Measurements from ENCODE around the gene STPG4. TPM values are rescaled to one million over a fixed set of nuclear protein-coding genes. Genes with fewer than 3 reads are reported as not detected.

STPG4 gene
- total RNA-seq, 1 donor from 2014 or later, result 2.9 TPM

DNA sequence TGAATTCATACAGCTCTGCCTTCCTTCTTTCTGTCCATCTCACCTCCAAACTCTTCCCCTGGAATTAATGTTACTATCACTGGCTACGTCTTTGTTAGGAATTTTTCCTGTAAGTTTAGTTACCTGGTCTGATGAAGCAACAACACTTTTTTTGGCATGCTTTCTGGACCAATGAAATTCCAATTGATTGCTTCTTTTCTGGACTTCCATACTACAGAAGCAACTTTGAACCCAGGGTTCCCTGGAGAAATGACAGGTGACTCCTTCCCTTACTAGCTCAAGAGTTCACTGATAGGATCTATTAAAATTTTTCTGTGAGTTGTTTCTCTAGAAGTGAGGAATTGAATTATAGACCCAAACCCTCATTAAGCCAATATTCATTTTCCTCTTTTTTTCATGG, 41.4 kb upstream of the STPG4 start:
- intact Hi-C loops (cut with DNase I), result no loop called here
- DNase-seq (ENCODE audit: extremely low spot score in 2 of 2), result no peak

DNA sequence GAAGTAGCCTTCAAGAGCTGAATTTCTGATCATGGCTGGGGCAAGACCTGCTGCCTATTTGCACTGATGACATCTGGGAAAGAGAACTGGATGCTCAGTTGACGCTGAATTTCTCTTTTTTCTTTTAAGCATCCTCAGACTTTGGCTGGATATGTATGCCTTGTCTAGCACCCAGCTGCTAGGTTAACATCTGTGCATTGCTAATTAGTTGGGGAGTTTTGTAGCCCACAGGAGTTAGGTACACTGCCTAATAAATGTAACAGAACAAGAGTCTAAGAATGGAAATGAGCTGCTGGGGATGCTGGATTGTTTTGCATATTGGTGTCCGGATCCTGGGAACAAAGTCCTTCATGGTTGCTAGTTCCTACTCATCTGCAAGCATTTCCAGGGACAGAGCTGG, 40.9 kb upstream of the STPG4 start:
- DNase-seq (ENCODE audit: extremely low spot score in 2 of 2), result no peak
- Histone ChIP-seq H3K27me3 (no peaks in the 10 kb centered on the region), H3K4me3 (no peak overlapping the region), H3K27ac (no peak overlapping the region), H3K36me3 (no peaks in the 10 kb centered on the region), H3K4me1 (no peaks in the 10 kb centered on the region), H3K9me3 (no peaks in the 10 kb centered on the region)
- intact Hi-C loops (cut with DNase I), result no loop called here
- TF ChIP-seq, protein P1, sequence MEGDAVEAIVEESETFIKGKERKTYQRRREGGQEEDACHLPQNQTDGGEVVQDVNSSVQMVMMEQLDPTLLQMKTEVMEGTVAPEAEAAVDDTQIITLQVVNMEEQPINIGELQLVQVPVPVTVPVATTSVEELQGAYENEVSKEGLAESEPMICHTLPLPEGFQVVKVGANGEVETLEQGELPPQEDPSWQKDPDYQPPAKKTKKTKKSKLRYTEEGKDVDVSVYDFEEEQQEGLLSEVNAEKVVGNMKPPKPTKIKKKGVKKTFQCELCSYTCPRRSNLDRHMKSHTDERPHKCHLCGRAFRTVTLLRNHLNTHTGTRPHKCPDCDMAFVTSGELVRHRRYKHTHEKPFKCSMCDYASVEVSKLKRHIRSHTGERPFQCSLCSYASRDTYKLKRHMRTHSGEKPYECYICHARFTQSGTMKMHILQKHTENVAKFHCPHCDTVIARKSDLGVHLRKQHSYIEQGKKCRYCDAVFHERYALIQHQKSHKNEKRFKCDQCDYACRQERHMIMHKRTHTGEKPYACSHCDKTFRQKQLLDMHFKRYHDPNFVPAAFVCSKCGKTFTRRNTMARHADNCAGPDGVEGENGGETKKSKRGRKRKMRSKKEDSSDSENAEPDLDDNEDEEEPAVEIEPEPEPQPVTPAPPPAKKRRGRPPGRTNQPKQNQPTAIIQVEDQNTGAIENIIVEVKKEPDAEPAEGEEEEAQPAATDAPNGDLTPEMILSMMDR (IDR thresholded peaks at IDR 0.05), result no peak
- no peak for TF ChIP-seq POLR2A (IDR thresholded peaks at IDR 0.05)
- TF ChIP-seq POLR2AphosphoS5 (IDR thresholded peaks at IDR 0.05; ENCODE audit: insufficient read depth in 1 of 2, low read depth in 1 of 2), result no peak

More for the DNA sequence above, 41.4 kb upstream of the STPG4 start:
- Histone ChIP-seq H3K36me3 (no peaks in the 10 kb centered on the region), H3K4me1 (no peaks in the 10 kb centered on the region), H3K27ac (no peak overlapping the region), H3K9me3 (no peaks in the 10 kb centered on the region), H3K27me3 (no peaks in the 10 kb centered on the region), H3K4me3 (no peak overlapping the region)
- TF ChIP-seq, protein P1 (IDR thresholded peaks at IDR 0.05), result no peak
- no peak for TF ChIP-seq POLR2A (IDR thresholded peaks at IDR 0.05)
- no peak for TF ChIP-seq POLR2AphosphoS5 (IDR thresholded peaks at IDR 0.05; ENCODE audit: insufficient read depth in 1 of 2, low read depth in 1 of 2)

DNA sequence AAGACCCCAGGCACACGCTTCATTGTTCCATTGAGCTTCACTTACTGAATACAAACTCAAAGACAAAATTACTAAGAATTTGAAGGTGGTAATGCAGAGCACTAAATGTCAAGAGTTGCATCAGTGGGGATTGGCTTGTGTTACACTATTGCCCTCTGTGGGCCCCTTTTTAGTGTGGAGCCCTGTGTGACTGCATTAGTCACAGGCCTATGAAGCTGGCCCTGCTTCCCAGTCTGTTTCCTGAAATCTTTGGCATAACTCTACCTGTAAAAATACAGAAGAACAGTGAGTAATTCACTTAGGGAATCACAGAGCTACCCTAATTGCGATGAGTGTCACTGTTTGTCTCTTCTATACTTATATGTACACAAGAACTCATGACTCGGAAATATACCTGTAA, 40.0 kb upstream of the STPG4 start:
- H3K27me3 ChIP-seq, result no peaks in the 10 kb centered on the region
- H3K4me1 ChIP-seq, result no peaks in the 10 kb centered on the region
- no peak for TF ChIP-seq POLR2A (IDR thresholded peaks at IDR 0.05)
- TF ChIP-seq, protein P1 (IDR thresholded peaks at IDR 0.05), result no peak
- no peak for TF ChIP-seq POLR2AphosphoS5 (IDR thresholded peaks at IDR 0.05; ENCODE audit: insufficient read depth in 1 of 2, low read depth in 1 of 2)
- no peak for DNase-seq (ENCODE audit: extremely low spot score in 2 of 2)
- no peaks in the 10 kb centered on the region for H3K9me3 ChIP-seq
- H3K36me3 ChIP-seq, result no peaks in the 10 kb centered on the region
- H3K4me3 ChIP-seq, result no peak overlapping the region
- intact Hi-C loops (cut with DNase I), result no loop called here
- H3K27ac ChIP-seq, result no peak overlapping the region

DNA sequence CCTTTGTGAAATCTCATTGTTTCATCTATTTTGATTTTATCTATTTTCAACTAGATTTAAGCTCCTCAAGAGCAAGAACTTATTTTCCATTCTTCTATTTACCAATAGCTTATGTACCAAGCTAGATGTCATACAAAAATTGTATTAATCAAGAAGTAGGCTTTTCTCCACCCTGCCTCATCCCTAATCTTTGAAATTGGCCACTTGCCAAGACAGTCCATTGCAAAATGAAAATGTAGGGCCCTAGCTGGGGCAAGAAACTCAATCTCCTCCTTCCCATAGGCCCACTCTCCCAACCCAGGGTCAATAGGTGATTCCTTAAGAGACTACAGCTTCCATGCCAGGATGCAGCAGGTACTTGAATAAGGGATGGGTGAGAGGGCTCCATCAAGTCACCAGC, 39.3 kb upstream of the STPG4 start:
- Histone ChIP-seq H3K36me3 (no peaks in the 10 kb centered on the region), H3K27ac (no peak overlapping the region), H3K9me3 (no peaks in the 10 kb centered on the region), H3K4me1 (no peaks in the 10 kb centered on the region), H3K4me3 (no peak overlapping the region), H3K27me3 (no peaks in the 10 kb centered on the region)
- no peak for TF ChIP-seq POLR2A (IDR thresholded peaks at IDR 0.05)
- TF ChIP-seq, protein P1 (IDR thresholded peaks at IDR 0.05), result no peak
- no peak for TF ChIP-seq POLR2AphosphoS5 (IDR thresholded peaks at IDR 0.05; ENCODE audit: insufficient read depth in 1 of 2, low read depth in 1 of 2)
- no peak for DNase-seq (ENCODE audit: extremely low spot score in 2 of 2)
- intact Hi-C loops (cut with DNase I), result no loop called here

DNA sequence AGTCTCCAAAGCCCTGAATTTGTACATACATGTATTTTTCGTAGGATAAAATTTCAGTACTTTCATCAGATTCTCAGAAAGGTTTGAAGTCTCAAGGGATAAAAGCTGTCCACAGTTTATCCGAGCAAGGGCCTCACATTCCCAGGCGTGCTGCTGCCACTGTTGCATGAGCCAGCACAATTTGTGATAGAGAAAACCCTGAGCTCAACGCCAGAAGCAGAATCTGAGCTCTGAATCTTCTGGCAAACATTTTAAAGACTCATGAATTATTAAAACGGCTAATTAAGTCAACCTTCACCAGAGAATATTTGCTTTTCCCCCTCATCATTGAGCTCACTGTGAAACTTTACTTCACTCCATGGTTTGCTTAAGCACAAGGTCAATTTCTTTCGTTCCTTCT, 38.5 kb upstream of the STPG4 start:
- Histone ChIP-seq H3K27me3 (no peaks in the 10 kb centered on the region), H3K36me3 (no peaks in the 10 kb centered on the region), H3K9me3 (no peaks in the 10 kb centered on the region), H3K4me3 (no peak overlapping the region), H3K4me1 (no peaks in the 10 kb centered on the region), H3K27ac (no peak overlapping the region)
- intact Hi-C loops (cut with DNase I), result no loop called here
- TF ChIP-seq POLR2A (IDR thresholded peaks at IDR 0.05), result no peak
- TF ChIP-seq POLR2AphosphoS5 (IDR thresholded peaks at IDR 0.05; ENCODE audit: insufficient read depth in 1 of 2, low read depth in 1 of 2), result no peak
- TF ChIP-seq, protein P1 (IDR thresholded peaks at IDR 0.05), result no peak
- DNase-seq (ENCODE audit: extremely low spot score in 2 of 2), result no peak
